Upper lobe of right lung (tissue), 1 donor: ENCODE data around the gene EIF4E3. TPM values are rescaled to one million over a fixed set of nuclear protein-coding genes. Genes with fewer than 3 reads are reported as not detected.
A peak's percentile ranks its signal among the peaks of the same experiment; 100 is the strongest.

Experiments
- ATAC-seq: fragments of 200-7000 bp; cut with Tn5 transposase; one replicate; pipeline ENCODE4 v1.9.1; 2020; ENCODE audit warnings: mild to moderate bottlenecking, moderate library complexity
- DNase-seq: peaks from one replicate; pipeline ENCODE4 v3.0.0-alpha.2; 2020
- H3K27ac ChIP-seq: fragments of 200-600 bp; one replicate; pipeline ENCODE4 v1.8.0; 2022
- H3K27me3 ChIP-seq: fragments of 200-600 bp; one replicate; pipeline ENCODE4 v1.8.0; 2022; ENCODE audit warnings: mild to moderate bottlenecking
- H3K36me3 ChIP-seq: fragments of 200-600 bp; one replicate; pipeline ENCODE4 v1.8.0; 2022
- H3K4me1 ChIP-seq: fragments of 200-600 bp; one replicate; pipeline ENCODE4 v1.8.0; 2022
- H3K4me3 ChIP-seq: fragments of 200-600 bp; one replicate; pipeline ENCODE4 v1.8.0; 2022; ENCODE audit warnings: mild to moderate bottlenecking
- H3K9me3 ChIP-seq: fragments of 200-600 bp; one replicate; pipeline ENCODE4 v1.8.0; 2022
- CTCF ChIP-seq: fragments of 200-600 bp; IDR thresholded peaks from one replicate; pipeline ENCODE4 v1.8.0; 2022; ENCODE audit warnings: antibody characterized with exemption
- intact Hi-C: fragments of 100-400 bp; cut with DNase I; formaldehyde crosslinking; loops from one replicate; pipeline ENCODE4 v1.11.0; 2022
- total RNA-seq: library from RNA; stranded (reverse); fragmentation: NEBNext Ultra II Directional; extraction: Animal tissue kit (Norgen Biotek cat#: 25700); gene quantifications from one replicate; pipeline ENCODE4 v1.2.1, GENCODE V29; 2021
- donor health status: DM: no; HTN: yes; CAD: no; lungs with severe emphysema.

EIF4E3 gene
- total RNA-seq, 1 donor from 2014 or later = 38.4 TPM

DNA sequence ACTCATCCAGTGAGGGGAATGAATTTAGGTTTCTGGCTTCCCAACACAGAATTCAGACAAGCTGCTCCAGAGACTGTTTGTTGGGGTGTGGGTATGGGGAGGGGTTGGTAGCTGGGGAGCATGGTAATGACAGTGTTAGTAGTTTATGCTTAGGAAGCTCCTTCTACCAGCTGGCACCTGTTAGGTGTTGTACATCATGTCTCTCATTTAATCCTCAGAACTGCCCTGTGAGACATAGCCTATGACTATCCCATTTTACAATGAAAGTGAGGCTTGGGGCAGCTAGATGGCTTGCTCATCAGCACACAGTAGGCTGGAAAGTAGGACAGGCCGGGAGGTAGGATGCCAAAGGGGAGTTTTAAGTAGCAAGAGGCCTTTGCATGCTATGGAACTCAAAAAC is 2.5 kb downstream of the EIF4E3 start:
- DNase-seq (no peak), ATAC-seq (no peak)
- no peaks in the 10 kb centered on the region for H3K27me3 ChIP-seq
- H3K4me1 ChIP-seq = peaks cover 19% of the 10 kb centered on the region
- H3K36me3 ChIP-seq = no peaks in the 10 kb centered on the region
- H3K9me3 ChIP-seq = no peaks in the 10 kb centered on the region
- intact Hi-C loops = no loop called here
- H3K27ac ChIP-seq = no peak overlapping the region
- no peak overlapping the region for H3K4me3 ChIP-seq
- TF ChIP-seq CTCF = no peak

DNA sequence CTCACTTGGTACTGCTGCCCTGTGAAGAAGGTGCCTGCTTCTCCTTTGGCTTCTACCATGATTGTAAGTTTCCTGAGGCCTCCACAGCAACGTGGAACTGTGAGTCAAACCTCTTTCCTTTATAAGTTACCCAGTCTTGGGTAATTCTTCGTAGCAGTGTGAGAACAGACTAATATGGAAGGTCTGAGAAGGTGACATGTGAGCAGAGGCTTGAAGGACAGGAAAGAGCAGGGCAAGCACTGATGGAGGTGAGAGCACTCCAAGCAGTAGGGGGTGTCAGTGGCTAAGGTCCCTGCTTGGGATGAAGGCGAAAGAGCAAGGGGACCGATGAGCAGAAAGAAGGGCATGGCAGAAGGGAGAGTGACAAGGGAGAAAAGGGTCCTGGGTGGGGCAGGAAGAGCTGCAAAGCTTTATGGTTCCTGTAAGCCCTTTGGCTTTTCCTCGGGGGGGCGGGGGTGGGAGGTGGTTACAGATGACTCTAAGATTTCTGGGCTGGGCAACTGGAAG is 3.5 kb downstream of the EIF4E3 start:
- intact Hi-C loops = no loop called here
- no peak for DNase-seq
- H3K9me3 ChIP-seq = no peaks in the 10 kb centered on the region
- no peak overlapping the region for H3K4me3 ChIP-seq
- H3K4me1 ChIP-seq = peaks cover 19% of the 10 kb centered on the region
- no peak for TF ChIP-seq CTCF
- no peaks in the 10 kb centered on the region for H3K27me3 ChIP-seq
- no peaks in the 10 kb centered on the region for H3K36me3 ChIP-seq
- H3K27ac ChIP-seq = no peak overlapping the region
- no peak for ATAC-seq

DNA sequence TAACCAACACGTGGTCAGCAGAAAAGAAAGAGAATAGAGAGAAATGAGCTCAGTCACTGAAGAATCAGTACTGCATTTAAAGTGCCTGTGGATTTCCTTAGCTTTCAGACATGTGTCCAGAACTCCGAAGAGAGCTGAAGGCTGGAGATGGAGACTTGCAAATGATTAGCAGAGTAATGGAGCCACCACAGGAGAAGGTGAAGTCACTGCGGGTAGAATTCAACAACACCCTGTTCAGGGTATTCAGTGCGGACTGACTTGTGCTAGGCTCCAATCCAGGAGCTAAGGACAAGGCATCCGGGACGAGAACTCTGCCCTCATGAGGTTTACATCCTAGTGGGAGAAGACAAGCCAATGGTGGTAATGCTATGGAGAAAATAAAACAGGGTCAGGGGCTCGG is 4.2 kb downstream of the EIF4E3 start:
- no peaks in the 10 kb centered on the region for H3K27me3 ChIP-seq
- TF ChIP-seq CTCF = no peak
- no peak overlapping the region for H3K27ac ChIP-seq
- intact Hi-C loops = no loop called here
- no peaks in the 10 kb centered on the region for H3K9me3 ChIP-seq
- no peak for ATAC-seq
- DNase-seq = no peak
- peaks cover 19% of the 10 kb centered on the region for H3K4me1 ChIP-seq
- no peaks in the 10 kb centered on the region for H3K36me3 ChIP-seq
- H3K4me3 ChIP-seq = no peak overlapping the region

GRCh38 chr3:71718072-71718471 is 7.1 kb downstream of the EIF4E3 start:
- intact Hi-C loops = no loop called here
- Histone ChIP-seq H3K27me3 (no peaks in the 10 kb centered on the region), H3K9me3 (no peaks in the 10 kb centered on the region), H3K27ac (no peak overlapping the region), H3K4me3 (no peak overlapping the region), H3K36me3 (no peaks in the 10 kb centered on the region), H3K4me1 (peaks cover 8% of the 10 kb centered on the region)
- no peak for TF ChIP-seq CTCF
- no peak for DNase-seq
- no peak for ATAC-seq

DNA sequence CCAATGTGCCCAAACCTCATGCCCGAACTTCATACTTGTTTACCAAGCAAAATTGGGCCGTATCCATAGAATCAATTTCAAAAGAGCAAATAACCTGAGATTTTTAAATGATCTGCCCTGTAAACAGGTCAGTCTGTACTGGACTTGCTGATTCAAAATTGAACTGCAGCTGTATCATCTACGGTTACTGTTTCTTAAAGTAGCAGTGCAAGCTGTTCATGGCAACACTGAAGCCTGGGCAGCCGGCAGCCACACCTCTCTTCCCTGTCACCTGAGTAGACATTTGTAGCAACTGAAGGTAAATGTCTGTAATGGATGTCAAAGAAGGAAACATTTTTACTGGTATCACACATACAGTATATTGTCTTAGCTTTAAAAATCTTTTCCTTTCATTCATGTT is 10.6 kb downstream of the EIF4E3 start:
- intact Hi-C loops = no loop called here
- no peaks in the 10 kb centered on the region for H3K9me3 ChIP-seq
- no peak overlapping the region for H3K4me3 ChIP-seq
- H3K27ac ChIP-seq = no peak overlapping the region
- no peak for TF ChIP-seq CTCF
- H3K36me3 ChIP-seq = no peaks in the 10 kb centered on the region
- no peaks in the 10 kb centered on the region for H3K27me3 ChIP-seq
- DNase-seq = no peak
- H3K4me1 ChIP-seq = no peaks in the 10 kb centered on the region
- ATAC-seq = no peak

DNA sequence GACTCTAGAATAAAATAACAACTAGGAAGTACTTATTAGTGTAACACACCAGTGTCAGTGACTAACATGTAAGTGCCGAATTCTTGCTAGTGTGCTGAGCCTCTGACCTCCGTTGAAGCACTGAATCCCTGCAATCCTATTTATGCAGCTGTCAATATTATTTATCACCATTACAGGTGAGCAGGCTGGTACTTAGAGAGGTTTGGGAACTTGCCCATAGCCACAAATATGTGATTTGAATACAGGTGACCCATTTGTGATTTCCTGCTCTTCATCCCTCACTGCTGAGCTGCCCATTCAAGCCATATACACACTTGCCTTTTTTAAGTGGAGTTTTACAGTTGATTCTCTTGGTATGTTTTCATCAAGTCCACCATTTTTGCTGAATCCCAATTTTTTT is 12.2 kb downstream of the EIF4E3 start:
- Histone ChIP-seq H3K4me3 (no peak overlapping the region), H3K27me3 (no peaks in the 10 kb centered on the region), H3K36me3 (no peaks in the 10 kb centered on the region), H3K27ac (no peak overlapping the region), H3K9me3 (no peaks in the 10 kb centered on the region), H3K4me1 (no peaks in the 10 kb centered on the region)
- intact Hi-C loops = no loop called here
- DNase-seq (no peak), ATAC-seq (peak; percentile 71)
- TF ChIP-seq CTCF = no peak
